Measurements from ENCODE around the gene MARCKS.

Gene MARCKS

GRCh38 chr6:113854531-113855499 is 2.3 kb upstream of the MARCKS start:
- H3K9me3 Mint-ChIP-seq, result no peaks in the 10 kb centered on the region
- no peak overlapping the region for H3K4me3 Mint-ChIP-seq
- H3K36me3 Mint-ChIP-seq (ENCODE audit: low read depth), result peaks cover 4% of the 10 kb centered on the region
- peak overlapping the region; percentile 91 for H3K27ac Mint-ChIP-seq
- peaks cover 21% of the 10 kb centered on the region for H3K4me1 Mint-ChIP-seq
- no peak for TF ChIP-seq CTCF (IDR thresholded peaks at IDR 0.05)
- H3K27me3 Mint-ChIP-seq (ENCODE audit: low read depth, poor library complexity), result peaks cover 11% of the 10 kb centered on the region
- peak; percentile 90 for DNase-seq

- Mint-ChIP-seq H3K27me3 (ENCODE audit: low read depth, poor library complexity) (peaks cover 11% of the 10 kb centered on the region), H3K4me1 (peaks cover 26% of the 10 kb centered on the region), H3K9me3 (peaks cover 3% of the 10 kb centered on the region), H3K4me3 (no peak overlapping the region), H3K27ac (no peak overlapping the region), H3K36me3 (ENCODE audit: low read depth) (peaks cover 10% of the 10 kb centered on the region)
- no peak for TF ChIP-seq CTCF (IDR thresholded peaks at IDR 0.05)
- peak; percentile 45 for DNase-seq
Measured at GRCh38 chr6:113855500-113856374, 1.4 kb upstream of the MARCKS start.

- H3K27me3 Mint-ChIP-seq (ENCODE audit: low read depth, poor library complexity), result peaks cover 9% of the 10 kb centered on the region
- peaks cover 15% of the 10 kb centered on the region for H3K36me3 Mint-ChIP-seq (ENCODE audit: low read depth)
- no peak for TF ChIP-seq CTCF (IDR thresholded peaks at IDR 0.05)
- no peak overlapping the region for H3K27ac Mint-ChIP-seq
- peaks cover 5% of the 10 kb centered on the region for H3K9me3 Mint-ChIP-seq
- H3K4me3 Mint-ChIP-seq, result no peak overlapping the region
- DNase-seq, result no peak
- peaks cover 31% of the 10 kb centered on the region for H3K4me1 Mint-ChIP-seq
Measured at GRCh38 chr6:113856375-113856624, 845 bp upstream of the MARCKS start.

- H3K4me3 Mint-ChIP-seq, result no peak overlapping the region
- peak; percentile 35 for DNase-seq
Measured at GRCh38 chr6:113857556-113858479, 673 bp downstream of the MARCKS start.

More at GRCh38 chr6:113857556-113858479, 673 bp downstream of the MARCKS start:
- Mint-ChIP-seq H3K4me1 (peaks cover 38% of the 10 kb centered on the region), H3K9me3 (peaks cover 5% of the 10 kb centered on the region), H3K27me3 (ENCODE audit: low read depth, poor library complexity) (no peaks in the 10 kb centered on the region), H3K36me3 (ENCODE audit: low read depth) (peaks cover 30% of the 10 kb centered on the region), H3K27ac (no peak overlapping the region)
- no peak for TF ChIP-seq CTCF (IDR thresholded peaks at IDR 0.05)
